GM12892 (cell line): ENCODE data around the gene TRPC4AP.

Experiments used
- POLR2A ChIP-seq: IDR thresholded peaks from 2 replicates; pipeline ENCODE4 v1.6.1; 2011; ENCODE audit warnings: low read depth, low read length, control low read depth
- POLR2AphosphoS5 ChIP-seq: IDR thresholded peaks from 2 replicates; pipeline ENCODE4 v1.6.1; 2011; ENCODE audit warnings: low read depth, low read length, control low read depth

GRCh38 chr20:35104685-35105295, 12.2 kb upstream of the TRPC4AP start:
- no peak for TF ChIP-seq POLR2AphosphoS5
- TF ChIP-seq POLR2A: no peak
